Hepatocyte (in vitro differentiated cells): ENCODE measurements around the gene DVL1.

Source experiments
- EZH2 ChIP-seq: fragments of 200-600 bp; sonication (generic); IDR thresholded peaks from 2 replicates; pipeline ENCODE4 v1.6.1; 2016; ENCODE audit warnings: antibody characterized with exemption, mild to moderate bottlenecking, borderline replicate concordance
- EZH2phosphoT487 ChIP-seq: fragments of 200-600 bp; sonication (generic); IDR thresholded peaks from one replicate; pipeline ENCODE4 v1.6.1; 2018; ENCODE audit warnings: antibody characterized with exemption, mild to moderate bottlenecking, low read depth, moderate library complexity; ENCODE audit not compliant: unreplicated experiment, severe bottlenecking
- TF ChIP-seq, protein P1 (sequence below): fragments of 200-600 bp; sonication (generic); IDR thresholded peaks from 2 replicates; pipeline ENCODE4 v1.5.1; 2016; ENCODE audit warnings: antibody characterized with exemption, mild to moderate bottlenecking; ENCODE audit not compliant: poor library complexity

DNA sequence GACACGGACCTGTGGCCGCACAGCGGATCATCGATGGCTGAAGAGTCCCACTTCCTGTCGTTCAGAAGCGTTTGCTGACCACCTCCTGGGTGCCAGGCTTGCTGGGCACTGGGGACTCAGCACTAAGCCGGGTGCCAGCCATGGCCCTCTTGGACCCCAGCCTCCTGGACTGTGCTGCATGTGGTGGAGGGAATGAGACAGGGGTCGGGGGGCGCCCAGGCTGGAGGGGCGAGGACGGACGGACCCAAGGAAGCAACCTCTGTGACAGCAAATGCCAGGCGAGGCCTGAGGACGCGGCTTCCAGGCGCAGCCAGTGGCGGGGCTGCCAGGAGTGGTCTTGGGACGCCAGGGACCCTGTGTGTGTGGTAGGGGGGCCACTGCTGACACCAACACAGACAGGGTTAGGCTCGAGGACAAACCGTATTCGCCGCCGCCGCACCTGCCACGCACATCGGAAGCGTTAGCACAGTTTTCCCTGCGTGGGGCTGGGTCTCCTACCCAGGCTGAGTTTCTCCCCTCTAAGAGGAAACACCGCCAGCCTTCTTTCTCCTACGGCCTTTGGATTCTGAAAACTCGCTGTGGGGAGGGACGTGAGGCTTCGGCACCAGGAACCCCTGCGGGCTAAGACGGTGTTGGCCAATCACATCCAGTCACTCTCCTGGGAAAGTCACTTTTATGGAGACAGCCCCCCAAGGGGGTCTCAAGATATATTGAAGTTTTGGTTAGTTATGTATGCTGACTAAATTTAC, 12.2 kb upstream of the DVL1 start:
- TF ChIP-seq EZH2phosphoT487 (no peak), EZH2 (no peak)
- TF ChIP-seq, protein P1, sequence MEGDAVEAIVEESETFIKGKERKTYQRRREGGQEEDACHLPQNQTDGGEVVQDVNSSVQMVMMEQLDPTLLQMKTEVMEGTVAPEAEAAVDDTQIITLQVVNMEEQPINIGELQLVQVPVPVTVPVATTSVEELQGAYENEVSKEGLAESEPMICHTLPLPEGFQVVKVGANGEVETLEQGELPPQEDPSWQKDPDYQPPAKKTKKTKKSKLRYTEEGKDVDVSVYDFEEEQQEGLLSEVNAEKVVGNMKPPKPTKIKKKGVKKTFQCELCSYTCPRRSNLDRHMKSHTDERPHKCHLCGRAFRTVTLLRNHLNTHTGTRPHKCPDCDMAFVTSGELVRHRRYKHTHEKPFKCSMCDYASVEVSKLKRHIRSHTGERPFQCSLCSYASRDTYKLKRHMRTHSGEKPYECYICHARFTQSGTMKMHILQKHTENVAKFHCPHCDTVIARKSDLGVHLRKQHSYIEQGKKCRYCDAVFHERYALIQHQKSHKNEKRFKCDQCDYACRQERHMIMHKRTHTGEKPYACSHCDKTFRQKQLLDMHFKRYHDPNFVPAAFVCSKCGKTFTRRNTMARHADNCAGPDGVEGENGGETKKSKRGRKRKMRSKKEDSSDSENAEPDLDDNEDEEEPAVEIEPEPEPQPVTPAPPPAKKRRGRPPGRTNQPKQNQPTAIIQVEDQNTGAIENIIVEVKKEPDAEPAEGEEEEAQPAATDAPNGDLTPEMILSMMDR, result no peak
